WTC11 (cell line): ENCODE results near the gene SEZ6.

Experiments
- AFF4 ChIP-seq: sonication (generic); formaldehyde crosslinking; IDR thresholded peaks from 2 replicates; pipeline ENCODE4 v1.8.1; 2023; ENCODE audit warnings: mild to moderate bottlenecking, missing genetic modification reagents, borderline replicate concordance
- ATF3 ChIP-seq: sonication (generic); formaldehyde crosslinking; conservative IDR thresholded peaks from 2 replicates; pipeline ENCODE4 v1.8.1; 2022; ENCODE audit warnings: mild to moderate bottlenecking, missing genetic modification reagents
- CTCF ChIP-seq: fragments of 200-600 bp; IDR thresholded peaks from 2 replicates; pipeline ENCODE4 v1.8.0; 2022; ENCODE audit warnings: antibody characterized with exemption
- EMX1 ChIP-seq: fragments of 250-450 bp; sonication (Bioruptor Pico); IDR thresholded peaks from 2 replicates; pipeline ENCODE4 v1.8.0; 2021; ENCODE audit warnings: mild to moderate bottlenecking
- ESRRA ChIP-seq: sonication (generic); formaldehyde crosslinking; IDR thresholded peaks from 2 replicates; pipeline ENCODE4 v1.8.1; 2022; ENCODE audit warnings: mild to moderate bottlenecking, missing genetic modification reagents, borderline replicate concordance
- NFYB ChIP-seq: sonication (generic); formaldehyde crosslinking; conservative IDR thresholded peaks from 2 replicates; pipeline ENCODE4 v1.8.0; 2022; ENCODE audit warnings: low read depth, missing genetic modification reagents
- SOX15 ChIP-seq: fragments of 250-450 bp; sonication (Bioruptor Pico); IDR thresholded peaks from 2 replicates; pipeline ENCODE4 v1.9.0; 2021; ENCODE audit warnings: mild to moderate bottlenecking
- USF2 ChIP-seq: sonication (generic); formaldehyde crosslinking; IDR thresholded peaks from 2 replicates; pipeline ENCODE4 v1.8.1; 2023; ENCODE audit warnings: mild to moderate bottlenecking, missing genetic modification reagents, moderate library complexity
- TF ChIP-seq, protein P1 (sequence below): sonication (generic); formaldehyde crosslinking; IDR thresholded peaks from 2 replicates; pipeline ENCODE4 v1.8.0; 2022; ENCODE audit warnings: mild to moderate bottlenecking, missing genetic modification reagents

DNA sequence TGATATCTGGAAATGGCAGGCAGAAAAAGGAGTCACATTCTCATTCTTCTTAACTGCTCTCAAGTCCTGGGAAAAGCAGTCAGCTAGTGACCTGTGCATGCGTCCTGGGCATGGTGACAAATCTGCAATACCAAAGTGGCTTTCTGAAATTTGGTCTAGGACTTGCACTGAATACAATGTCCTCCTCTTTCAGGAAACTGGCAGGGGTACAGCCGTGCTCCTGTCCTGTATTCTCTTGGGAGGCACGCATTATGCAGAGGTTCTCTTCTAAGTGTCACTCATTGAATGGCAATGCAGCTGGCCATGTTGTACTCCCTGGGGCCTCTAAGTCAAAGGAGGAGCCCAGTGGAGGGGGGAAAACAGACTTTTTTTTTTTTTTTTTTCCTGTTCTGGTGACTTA is 65.2 kb downstream of the SEZ6 start:
- TF ChIP-seq NFYB (CRISPR knock-in tag) (no peak), CTCF (no peak), ESRRA (CRISPR knock-in tag) (no peak), ATF3 (CRISPR knock-in tag) (no peak), USF2 (CRISPR knock-in tag) (no peak), AFF4 (no peak), EMX1 (CRISPR knock-in tag) (no peak), SOX15 (CRISPR knock-in tag) (no peak)
- TF ChIP-seq, protein P1, sequence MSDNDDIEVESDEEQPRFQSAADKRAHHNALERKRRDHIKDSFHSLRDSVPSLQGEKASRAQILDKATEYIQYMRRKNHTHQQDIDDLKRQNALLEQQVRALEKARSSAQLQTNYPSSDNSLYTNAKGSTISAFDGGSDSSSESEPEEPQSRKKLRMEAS (CRISPR knock-in tag): no peak
